Lung (tissue), 12 donors: ENCODE results near the gene ERO1B. TPM values are rescaled to one million over a fixed set of nuclear protein-coding genes. Genes with fewer than 3 reads are reported as not detected.
A peak's percentile ranks its signal among the peaks of the same experiment; 100 is the strongest.
"Not testable (repeated sequence)": the region's sequence is repeated elsewhere in the genome, so short reads cannot be mapped to it uniquely, and the experiment has no call there.

ENCODE experiments used
- ATAC-seq: fragments of 200-7000 bp; cut with Tn5 transposase; one replicate; pipeline ENCODE4 v1.9.1; 2020; ENCODE audit warnings: moderate number of reproducible peaks; ENCODE audit not compliant: insufficient read depth, low FRiP score
- DNase-seq, 3 donors: peaks; one replicate each; pipeline ENCODE4 v3.0.0-alpha.2; 2013 to 2017
- H3K27ac ChIP-seq, 2 donors: one replicate each; pipeline ENCODE4 v1.5.1; 2013; ENCODE audit warnings: mild to moderate bottlenecking in 2 of 2, moderate library complexity in 2 of 2, control low read depth in 1 of 2, inconsistent platforms in 1 of 2, low read depth in 1 of 2, low read length in 1 of 2
- H3K27me3 ChIP-seq, 3 donors: one replicate each; pipeline ENCODE4 v1.5.1; 2013; ENCODE audit warnings: low read length in 2 of 3; ENCODE audit not compliant: control insufficient read depth in 3 of 3, insufficient read depth in 3 of 3
- H3K36me3 ChIP-seq, 4 donors: one replicate each; pipeline ENCODE4 v1.5.1; 2013; ENCODE audit warnings: low read length in 4 of 4, mild to moderate bottlenecking in 1 of 4, moderate library complexity in 1 of 4; ENCODE audit not compliant: control insufficient read depth in 4 of 4, insufficient read depth in 4 of 4
- H3K4me1 ChIP-seq, 5 donors: one replicate each; pipeline ENCODE4 v1.5.1; 2013; ENCODE audit warnings: low read length in 5 of 5, mild to moderate bottlenecking in 2 of 5, moderate library complexity in 1 of 5; ENCODE audit not compliant: control insufficient read depth in 5 of 5, insufficient read depth in 5 of 5
- H3K4me3 ChIP-seq: one replicate; pipeline ENCODE4 v1.5.1; 2013; ENCODE audit warnings: mild to moderate bottlenecking, control low read depth, moderate library complexity
- H3K9ac ChIP-seq, 2 donors: one replicate each; pipeline ENCODE4 v1.5.1; 2013; ENCODE audit warnings: low read length in 2 of 2, control low read depth in 1 of 2; ENCODE audit not compliant: insufficient read depth in 1 of 2
- H3K9me3 ChIP-seq, 4 donors: one replicate each; pipeline ENCODE4 v1.5.1; 2013; ENCODE audit warnings: low read length in 3 of 4, mild to moderate bottlenecking in 1 of 4, moderate library complexity in 1 of 4; ENCODE audit not compliant: control insufficient read depth in 4 of 4, insufficient read depth in 3 of 4
- CTCF ChIP-seq: IDR thresholded peaks from 2 replicates; pipeline ENCODE4 v1.5.1; 2012; ENCODE audit warnings: mild to moderate bottlenecking; ENCODE audit errors: control extremely low read depth, extremely low read depth
- WGBS, 2 donors: extraction: QIAGEN DNeasy Blood & Tissue Kit; methylation state at CpG; one replicate each; pipeline ENCODE4 v1.1.7; 2013; 5-methylcytosine and 5-hydroxymethylcytosine counted together
- polyA plus RNA-seq, 2 donors: library from polyadenylated mRNA; stranded (reverse); fragments of 200-250 nt; gene quantifications; one replicate each; pipeline ENCODE4 v1.2.1, GENCODE V29; 2013
- total RNA-seq, 2 donors: library from RNA; depleted of rRNA in 1 of 2; stranded (reverse); fragments of >200 nt in 1 of 2; gene quantifications; one replicate each; pipeline ENCODE4 v1.2.1, GENCODE V29; 2014 to 2021
- donor health status: control.
- donor health status: control.
- donor health status: Bipolar disorder and iron deficiency.
- donor health status: healthy.
- donor health status: DM: yes; HTN: yes; CAD: no.

The ERO1B gene
- total and polyA plus RNA-seq, 4 donors: 2.7 to 15.3 (median 4.6) TPM

- no peak for TF ChIP-seq CTCF
- DNase-seq (peak in 1 of 3 donors; percentile 3), ATAC-seq (no peak)
- Histone ChIP-seq H3K27me3 (no peaks in the 10 kb centered on the region), H3K27ac (no peak overlapping the region), H3K36me3 (peaks cover 0 to 8% (median 4%) of the 10 kb centered on the region in 4 donors), H3K4me3 (no peak overlapping the region), H3K9ac (no peak overlapping the region), H3K4me1 (no peaks in the 10 kb centered on the region), H3K9me3 (peaks cover 0 to 15% (median 10%) of the 10 kb centered on the region in 4 donors)
Observed at GRCh38 chr1:236200925-236201324, 80.8 kb downstream of the ERO1B start.

GRCh38 chr1:236193184-236193583, 88.6 kb downstream of the ERO1B start:
- DNase-seq (no peak), ATAC-seq (no peak)
- Histone ChIP-seq H3K9me3 (peaks cover 0 to 5% (median 2%) of the 10 kb centered on the region in 4 donors), H3K27me3 (no peaks in the 10 kb centered on the region), H3K36me3 (peaks cover 0 to 13% (median 3%) of the 10 kb centered on the region in 4 donors), H3K9ac (no peak overlapping the region), H3K4me1 (no peaks in the 10 kb centered on the region), H3K4me3 (no peak overlapping the region), H3K27ac (no peak overlapping the region)
- no peak for TF ChIP-seq CTCF
- WGBS, 2 donors: 93 to 94% methylated on average over 2 of the region's 2 CpGs

- not testable (repeated sequence) for H3K4me1 ChIP-seq, H3K27me3 ChIP-seq, H3K36me3 ChIP-seq, DNase-seq, H3K9ac ChIP-seq, H3K27ac ChIP-seq, H3K4me3 ChIP-seq, ATAC-seq, H3K9me3 ChIP-seq
- WGBS, 2 donors: 70 to 91% methylated on average over 1 of the region's 1 CpG
Observed at GRCh38 chr1:236188084-236188483, 93.7 kb downstream of the ERO1B start.

- H3K27me3 ChIP-seq, H3K27ac ChIP-seq, H3K36me3 ChIP-seq, ATAC-seq, H3K4me3 ChIP-seq, DNase-seq, H3K9ac ChIP-seq, H3K4me1 ChIP-seq, H3K9me3 ChIP-seq: not testable (repeated sequence)
- WGBS, 2 donors: 98 to 100% methylated on average over 2 of the region's 2 CpGs
Observed at GRCh38 chr1:236186471-236186870, 95.3 kb downstream of the ERO1B start.

- Histone ChIP-seq H3K9me3 (no peaks in the 10 kb centered on the region), H3K36me3 (peaks cover 0 to 12% (median 2%) of the 10 kb centered on the region in 4 donors), H3K27me3 (no peaks in the 10 kb centered on the region), H3K4me1 (no peaks in the 10 kb centered on the region), H3K9ac (no peak overlapping the region), H3K27ac (no peak overlapping the region), H3K4me3 (no peak overlapping the region)
- no peak for ATAC-seq
- no peak for TF ChIP-seq CTCF
- 58 to 79% methylated on average over 4 of the region's 4 CpGs for WGBS, 2 donors
- DNase-seq: no peak
Observed at GRCh38 chr1:236185687-236186086, 96.1 kb downstream of the ERO1B start.
